Measurements from ENCODE around the gene RAPGEFL1.
"Not testable (repeated sequence)": the region's sequence is repeated elsewhere in the genome, so short reads cannot be mapped to it uniquely, and the experiment has no call there.

RAPGEFL1 gene

DNA sequence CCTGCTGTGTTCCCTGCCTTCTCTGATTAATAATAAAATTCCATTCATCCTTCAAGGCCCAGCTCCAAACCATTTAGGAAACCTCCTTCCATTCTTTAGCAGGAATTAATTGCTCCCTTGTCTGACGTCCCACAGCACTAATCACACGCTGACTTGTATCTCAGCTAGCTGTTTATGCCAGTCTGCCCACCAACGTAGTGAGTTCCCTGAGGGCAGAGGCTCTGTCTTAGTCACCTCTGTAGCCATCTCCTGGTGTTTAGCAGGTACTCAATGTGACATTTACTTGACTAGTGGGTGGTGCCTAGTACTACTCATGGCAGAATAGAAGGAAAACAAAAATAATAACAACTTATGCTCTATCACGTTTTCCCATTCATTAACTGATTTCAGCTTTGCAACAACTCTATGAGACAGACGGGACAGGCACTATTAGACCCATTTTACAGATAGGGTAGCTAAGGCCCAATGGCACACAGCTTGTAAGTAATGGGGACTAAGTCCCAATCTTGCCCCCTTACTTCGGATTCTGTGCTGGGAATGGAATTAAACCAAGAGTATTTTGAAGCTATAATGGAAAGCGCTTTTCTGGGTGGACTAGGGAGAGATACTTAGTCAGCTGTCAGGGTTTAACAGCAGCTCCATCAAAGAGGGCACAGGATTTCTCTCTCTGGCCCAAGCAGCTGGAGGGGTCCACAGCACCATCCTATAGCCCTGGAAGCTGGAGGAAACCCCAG is 40.9 kb downstream of the RAPGEFL1 start:
- DNase-seq (ENCODE audit: extremely low read depth, insufficient read length): no peak
- Histone ChIP-seq H3K4me3 (replicated peaks; ENCODE audit: low read depth, low read length) (peak overlapping the region; percentile 64; the same call in 1 of the 2 replicates), H3K27me3 (replicated peaks; ENCODE audit: control insufficient read depth, insufficient read depth, low read length) (no peaks in the 10 kb centered on the region), H3K36me3 (ENCODE audit: control insufficient read depth, insufficient read depth, low read length) (no peaks in the 10 kb centered on the region; the same call in 1 of the 2 replicates)
- TF ChIP-seq CTCF (IDR thresholded peaks at IDR 0.05; ENCODE audit: insufficient read depth, low read length, poor library complexity, severe bottlenecking): no peak

DNA sequence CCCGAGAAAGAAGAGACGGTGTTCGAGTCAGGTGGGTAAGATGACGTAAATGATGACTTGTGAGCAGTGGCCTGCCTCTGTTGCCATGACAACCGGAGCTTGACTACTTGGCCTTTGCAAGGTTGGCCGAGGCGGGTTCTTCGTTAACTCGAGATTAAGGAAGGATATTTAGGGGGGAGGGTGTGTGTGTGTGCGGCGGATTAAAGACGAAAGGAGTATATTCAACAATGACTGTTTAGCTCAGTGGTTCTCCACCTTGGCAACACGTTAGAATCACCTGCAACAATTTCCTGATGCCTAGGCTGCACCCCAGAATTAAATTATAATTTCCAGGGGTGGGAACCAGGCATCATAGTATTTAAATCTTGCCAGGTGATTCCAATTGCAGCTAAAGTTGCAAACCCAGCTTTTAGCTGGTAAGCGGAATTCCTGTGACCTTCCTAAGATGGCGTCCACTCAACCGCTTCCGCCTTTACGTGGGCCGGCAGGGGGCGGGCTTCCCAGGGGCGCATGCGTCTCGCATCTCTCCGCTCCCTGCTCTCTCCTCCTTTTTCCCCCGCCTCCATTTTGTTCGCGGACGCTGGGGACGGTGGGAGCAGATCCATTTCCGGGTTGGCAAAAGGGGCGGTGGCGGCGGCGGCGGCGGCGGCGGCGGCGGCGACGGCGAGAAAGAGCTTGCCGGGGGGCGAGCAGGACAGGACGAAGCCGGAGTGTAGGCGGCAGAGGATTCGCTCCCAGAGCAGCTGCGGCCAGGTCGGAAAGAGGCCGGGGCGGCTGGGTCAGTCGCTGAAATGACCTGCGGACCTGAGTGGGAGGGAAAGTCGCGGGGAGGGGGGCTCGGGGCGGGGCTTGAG is 41.7 kb downstream of the RAPGEFL1 start, which contains the start of gene WIPF2:
WIPF2 (plus strand) TSS at position 565 of the 854 bp plus-strand sequence. CDS start 37,156 bp downstream, outside the sequence.
- no peaks in the 10 kb centered on the region for H3K27me3 ChIP-seq (replicated peaks; ENCODE audit: control insufficient read depth, insufficient read depth, low read length)

GRCh38 chr17:40219594-40220338 is 42.5 kb downstream of the RAPGEFL1 start:
- TF ChIP-seq CTCF (IDR thresholded peaks at IDR 0.05; ENCODE audit: insufficient read depth, low read length, poor library complexity, severe bottlenecking): no peak
- Histone ChIP-seq H3K27me3 (replicated peaks; ENCODE audit: control insufficient read depth, insufficient read depth, low read length) (no peaks in the 10 kb centered on the region), H3K4me3 (replicated peaks; ENCODE audit: low read depth, low read length) (peak overlapping the region; percentile 73), H3K36me3 (ENCODE audit: control insufficient read depth, insufficient read depth, low read length) (no peaks in the 10 kb centered on the region; the same call in 1 of the 2 replicates)
- no peak for DNase-seq (ENCODE audit: extremely low read depth, insufficient read length)

More for the DNA sequence above, 41.7 kb downstream of the RAPGEFL1 start, which contains the start of gene WIPF2:
- H3K4me3 ChIP-seq (replicated peaks; ENCODE audit: low read depth, low read length): peak within 1 kb of the TSS; percentile 73
- TF ChIP-seq CTCF (IDR thresholded peaks at IDR 0.05; ENCODE audit: insufficient read depth, low read length, poor library complexity, severe bottlenecking): peak; percentile 38
- no peaks in the 10 kb centered on the region; the same call in 1 of the 2 replicates for H3K36me3 ChIP-seq (ENCODE audit: control insufficient read depth, insufficient read depth, low read length)
- peak; percentile 95 for DNase-seq (ENCODE audit: extremely low read depth, insufficient read length)

GRCh38 chr17:40224718-40225550 is 47.7 kb downstream of the RAPGEFL1 start:
- TF ChIP-seq CTCF (IDR thresholded peaks at IDR 0.05; ENCODE audit: insufficient read depth, low read length, poor library complexity, severe bottlenecking): no peak
- no peaks in the 10 kb centered on the region for H3K27me3 ChIP-seq (replicated peaks; ENCODE audit: control insufficient read depth, insufficient read depth, low read length)
- DNase-seq (ENCODE audit: extremely low read depth, insufficient read length): no peak
- no peak overlapping the region for H3K4me3 ChIP-seq (replicated peaks; ENCODE audit: low read depth, low read length)
- no peaks in the 10 kb centered on the region; the same call in 1 of the 2 replicates for H3K36me3 ChIP-seq (ENCODE audit: control insufficient read depth, insufficient read depth, low read length)

- not testable (repeated sequence) for DNase-seq (ENCODE audit: extremely low read depth, insufficient read length); H3K36me3 ChIP-seq (ENCODE audit: control insufficient read depth, insufficient read depth, low read length); H3K27me3 ChIP-seq (replicated peaks; ENCODE audit: control insufficient read depth, insufficient read depth, low read length)
These were observed 51.9 kb downstream of the RAPGEFL1 start for GRCh38 chr17:40229146-40229545.

More at GRCh38 chr17:40229146-40229545, 51.9 kb downstream of the RAPGEFL1 start:
- not testable (repeated sequence) for H3K4me3 ChIP-seq (replicated peaks; ENCODE audit: low read depth, low read length)
